Measurements from ENCODE around the gene ANKRD62.

DNA sequence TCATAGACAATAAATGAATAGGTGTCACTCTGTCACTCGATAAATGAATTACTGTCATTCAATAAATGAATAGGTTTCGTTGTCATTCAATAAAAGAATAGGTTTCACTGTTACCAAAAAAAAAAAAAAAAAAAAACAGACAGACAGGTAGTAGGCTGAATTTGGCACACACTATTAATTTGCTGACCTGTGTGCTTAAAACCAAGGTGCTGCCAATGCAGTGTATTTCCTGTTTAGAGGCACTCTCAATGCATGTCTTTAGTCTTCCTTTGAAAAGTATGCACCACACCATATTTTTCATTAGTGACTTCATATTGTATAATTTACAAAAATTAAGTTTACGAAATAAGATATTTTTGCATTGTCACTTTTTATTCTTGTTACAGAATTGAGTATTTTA is 16.2 kb downstream of the ANKRD62 start:
- TF ChIP-seq EZH2 (optimal IDR thresholded peaks at IDR 0.05; ENCODE audit: low read depth, low read length), result no peak
- TF ChIP-seq, protein P1, sequence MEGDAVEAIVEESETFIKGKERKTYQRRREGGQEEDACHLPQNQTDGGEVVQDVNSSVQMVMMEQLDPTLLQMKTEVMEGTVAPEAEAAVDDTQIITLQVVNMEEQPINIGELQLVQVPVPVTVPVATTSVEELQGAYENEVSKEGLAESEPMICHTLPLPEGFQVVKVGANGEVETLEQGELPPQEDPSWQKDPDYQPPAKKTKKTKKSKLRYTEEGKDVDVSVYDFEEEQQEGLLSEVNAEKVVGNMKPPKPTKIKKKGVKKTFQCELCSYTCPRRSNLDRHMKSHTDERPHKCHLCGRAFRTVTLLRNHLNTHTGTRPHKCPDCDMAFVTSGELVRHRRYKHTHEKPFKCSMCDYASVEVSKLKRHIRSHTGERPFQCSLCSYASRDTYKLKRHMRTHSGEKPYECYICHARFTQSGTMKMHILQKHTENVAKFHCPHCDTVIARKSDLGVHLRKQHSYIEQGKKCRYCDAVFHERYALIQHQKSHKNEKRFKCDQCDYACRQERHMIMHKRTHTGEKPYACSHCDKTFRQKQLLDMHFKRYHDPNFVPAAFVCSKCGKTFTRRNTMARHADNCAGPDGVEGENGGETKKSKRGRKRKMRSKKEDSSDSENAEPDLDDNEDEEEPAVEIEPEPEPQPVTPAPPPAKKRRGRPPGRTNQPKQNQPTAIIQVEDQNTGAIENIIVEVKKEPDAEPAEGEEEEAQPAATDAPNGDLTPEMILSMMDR (IDR thresholded peaks at IDR 0.05; ENCODE audit: low read length), result no peak
- no peak for TF ChIP-seq EZH2phosphoT487 (IDR thresholded peaks at IDR 0.05; ENCODE audit: low read length)

Measured in MM.1S (cell line).